ENCODE data around the gene ABCA13. TPM values are rescaled to one million over a fixed set of nuclear protein-coding genes. Genes with fewer than 3 reads are reported as not detected.

ABCA13 gene
- total RNA-seq, 1 donor from 2014 or later = 4.3 TPM

GRCh38 chr7:48665353-48666135 is 494.3 kb downstream of the ABCA13 start:
- ATAC-seq = no peak

- ATAC-seq = no peak
Measured at GRCh38 chr7:48667407-48667806, 496.1 kb downstream of the ABCA13 start.

- no peak for ATAC-seq
Measured at GRCh38 chr7:48671656-48672055, 500.4 kb downstream of the ABCA13 start.

- ATAC-seq = no peak
Measured at GRCh38 chr7:48681006-48681405, 509.7 kb downstream of the ABCA13 start.

- no peak for ATAC-seq
Measured at GRCh38 chr7:48691788-48692187, 520.5 kb downstream of the ABCA13 start.

Other genes starting within 250 kb of the ABCA13 start
- 0.36 TPM for gene PKD1L1, start 223.0 kb upstream of the ABCA13 start, total RNA-seq
- gene HUS1, start 191.8 kb upstream of the ABCA13 start, total RNA-seq = 20.0 TPM
- not detected for gene SUN3, start 142.4 kb upstream of the ABCA13 start, total RNA-seq
- gene C7orf57, start 135.9 kb upstream of the ABCA13 start, total RNA-seq = 1.00 TPM
- 204 TPM for gene UPP1, start 82.2 kb upstream of the ABCA13 start, total RNA-seq

All from esophagus mucosa (tissue), 1 donor.